HT-29 (cell line): ENCODE data around the gene FANCC. TPM values are rescaled to one million over a fixed set of nuclear protein-coding genes. Genes with fewer than 3 reads are reported as not detected.
A peak's percentile ranks its signal among the peaks of the same experiment; 100 is the strongest.
"Not testable (repeated sequence)": the region's sequence is repeated elsewhere in the genome, so short reads cannot be mapped to it uniquely, and the experiment has no call there.

Experiments
- DNase-seq: peaks from one replicate; pipeline ENCODE4 v3.0.0-alpha.2; 2015; ENCODE audit warnings: low spot score
- total RNA-seq: library from RNA; depleted of rRNA; stranded (reverse); fragments of >200 nt; shearing (Covaris generic); gene quantifications from 2 replicates; pipeline ENCODE4 v1.2.3, GENCODE V29; 2014

FANCC gene
- total RNA-seq, 1 experiment from 2014 or later = 10.6 TPM

DNA sequence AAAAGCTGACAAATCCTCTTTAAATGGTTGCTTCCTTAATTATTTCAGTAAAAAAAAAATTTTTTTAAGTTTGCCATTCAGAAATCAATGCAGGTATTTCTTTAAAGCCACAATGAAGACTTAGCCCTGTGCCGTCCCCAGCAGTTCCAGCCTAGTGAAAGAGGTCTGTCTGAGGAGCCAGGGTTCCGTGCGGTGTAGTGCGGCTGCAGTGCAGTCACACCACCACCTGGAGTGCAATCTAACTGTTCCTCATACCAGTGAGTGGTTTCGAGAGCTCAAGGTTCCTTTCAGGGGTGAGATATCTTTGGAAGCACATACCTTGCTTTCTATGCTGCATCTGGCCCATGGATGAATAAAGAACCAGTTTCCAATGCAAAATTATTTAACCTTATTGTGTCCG is 87.5 kb downstream of the FANCC start:
- DNase-seq = no peak

DNA sequence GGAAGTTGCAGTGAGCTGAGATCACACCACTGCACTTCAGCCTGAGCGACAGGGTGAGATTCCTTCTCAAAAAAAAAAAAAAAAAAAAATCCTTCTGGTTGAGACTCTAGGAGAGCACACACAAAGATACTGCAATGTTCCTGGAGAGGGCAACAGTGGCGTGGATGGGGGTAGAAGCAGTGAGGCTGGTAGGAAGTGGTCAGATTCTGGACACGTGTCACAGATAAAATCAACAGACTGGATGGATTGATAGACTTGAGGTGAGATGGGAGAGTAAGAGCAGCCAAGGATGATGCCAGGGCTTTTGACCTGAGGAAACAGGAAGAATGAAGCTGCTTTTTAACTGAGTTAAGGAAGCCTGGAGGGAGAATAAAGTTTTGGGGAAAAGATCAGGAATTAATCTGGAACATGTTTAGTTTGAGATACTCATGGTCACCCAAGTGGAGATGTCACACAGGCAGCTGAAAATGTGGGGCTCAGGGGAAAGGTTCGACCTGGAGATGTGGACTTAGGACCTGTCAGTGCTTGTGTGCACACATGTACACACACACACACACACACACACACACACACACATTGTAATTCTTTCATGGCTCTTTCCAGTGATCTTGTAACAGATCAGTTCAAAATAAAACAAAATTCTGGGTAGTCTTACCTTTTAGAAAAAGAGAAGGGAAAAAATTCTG is 88.1 kb downstream of the FANCC start:
- DNase-seq = peak; percentile 13

DNA sequence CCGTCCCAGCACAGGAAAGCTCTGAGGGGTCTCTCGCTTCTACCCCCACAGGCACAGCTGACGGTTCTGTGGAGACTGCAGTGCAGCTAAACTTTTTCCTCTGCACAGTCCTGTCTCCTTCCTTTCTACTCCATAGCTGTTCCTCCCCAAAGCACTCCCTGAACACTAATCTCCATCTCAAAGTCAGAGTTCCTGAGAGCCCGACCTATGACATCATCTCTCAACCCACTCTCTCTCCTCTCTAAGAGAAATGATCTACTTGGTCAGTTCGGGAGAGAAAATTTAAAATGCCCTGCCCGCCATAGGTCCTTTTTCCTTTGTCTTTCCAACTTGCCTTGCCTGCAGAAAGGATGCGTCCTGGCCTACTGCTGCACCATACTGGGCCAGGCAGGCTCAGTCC is 90.6 kb downstream of the FANCC start:
- no peak for DNase-seq

DNA sequence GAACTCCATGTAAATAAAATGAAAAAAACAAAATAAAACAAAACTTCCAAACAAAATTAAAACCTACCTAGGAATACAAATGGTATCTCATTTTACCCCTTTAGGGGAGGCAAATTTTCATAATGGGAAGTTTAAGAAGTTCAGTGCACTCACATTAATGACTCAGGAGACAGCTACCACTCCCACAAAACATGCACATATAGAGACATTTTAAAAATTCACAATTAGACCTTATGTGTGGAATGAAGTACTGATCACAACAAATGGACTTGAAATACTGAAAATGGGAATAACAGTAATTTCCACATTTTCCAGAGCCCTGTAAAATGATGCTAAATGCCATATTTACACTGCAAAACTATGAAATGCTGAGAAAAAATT is 91.8 kb downstream of the FANCC start:
- no peak for DNase-seq

DNA sequence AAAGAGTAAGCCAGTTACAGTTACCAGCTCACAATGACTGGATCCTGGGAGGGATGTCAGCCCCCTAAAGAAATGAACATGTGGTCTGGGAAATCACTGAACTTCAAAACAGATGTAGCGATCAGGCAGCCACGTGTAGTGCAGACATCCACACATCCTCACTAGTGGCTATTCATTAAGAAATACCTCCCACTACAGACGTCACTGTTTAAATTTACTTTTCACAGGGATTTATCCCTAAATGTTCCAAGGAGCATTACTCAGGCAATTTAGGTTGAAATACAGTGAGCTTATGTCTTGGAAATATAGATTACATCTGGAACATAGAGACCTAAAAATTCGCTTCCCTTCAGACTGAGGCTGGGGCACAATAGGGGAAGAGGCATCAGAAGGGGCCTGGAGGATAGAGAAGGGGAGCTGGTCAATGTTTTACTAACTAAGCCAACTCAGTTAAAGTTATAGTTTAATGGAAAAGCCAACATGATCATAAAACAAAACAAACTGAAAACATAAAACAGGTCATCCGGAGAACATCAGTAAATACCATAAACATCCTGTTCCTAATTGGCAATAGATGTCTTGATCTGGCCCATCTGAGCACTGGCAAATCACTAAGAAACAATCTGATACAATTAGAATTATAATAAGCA is 92.3 kb downstream of the FANCC start:
- no peak for DNase-seq

DNA sequence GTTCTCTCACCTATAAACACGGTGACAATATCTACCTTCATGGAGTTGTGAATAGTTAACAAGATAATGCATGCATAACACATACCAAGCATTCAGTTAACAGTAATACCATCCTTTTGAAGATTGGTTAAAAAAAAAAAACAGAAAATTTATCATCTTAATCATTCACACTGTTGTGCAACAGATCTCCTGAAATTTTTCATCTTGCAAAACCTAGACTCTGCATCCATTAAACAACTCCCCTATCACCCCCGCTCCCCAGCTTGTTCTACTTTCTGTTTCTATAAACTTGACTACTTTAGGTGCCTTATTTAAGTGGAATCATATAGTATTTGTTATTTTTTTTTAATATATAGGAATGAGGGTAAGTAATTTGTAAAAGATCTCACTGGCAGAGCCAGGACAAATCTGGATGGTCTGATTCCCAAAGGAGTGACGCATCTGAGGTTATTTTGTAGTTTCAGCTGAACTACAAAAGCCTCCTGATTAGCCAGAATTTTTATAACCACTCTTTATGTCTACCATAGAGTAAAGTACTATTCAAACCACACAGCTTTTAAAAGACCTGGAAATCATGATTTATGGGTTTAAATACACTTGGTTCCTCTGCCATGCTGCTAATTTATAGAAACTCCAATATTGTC is 93.0 kb downstream of the FANCC start:
- DNase-seq = no peak

DNA sequence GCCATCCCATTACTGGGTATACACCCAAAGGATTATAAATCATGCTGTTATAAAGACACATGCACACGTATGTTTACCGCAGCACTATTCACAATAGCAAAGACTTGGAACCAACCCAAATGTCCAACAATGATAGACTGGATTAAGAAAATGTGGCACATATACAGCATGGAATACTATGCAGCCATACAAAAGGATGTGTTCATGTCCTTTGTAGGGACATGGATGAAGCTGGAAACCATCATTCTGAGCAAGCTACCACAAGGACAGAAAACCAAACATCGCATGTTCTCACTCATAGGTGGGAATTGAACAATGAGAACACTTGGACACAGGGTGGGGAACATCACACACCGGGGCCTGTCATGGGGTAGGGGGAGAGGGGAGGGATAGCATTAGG is 97.2 kb downstream of the FANCC start:
- DNase-seq = not testable (repeated sequence)

DNA sequence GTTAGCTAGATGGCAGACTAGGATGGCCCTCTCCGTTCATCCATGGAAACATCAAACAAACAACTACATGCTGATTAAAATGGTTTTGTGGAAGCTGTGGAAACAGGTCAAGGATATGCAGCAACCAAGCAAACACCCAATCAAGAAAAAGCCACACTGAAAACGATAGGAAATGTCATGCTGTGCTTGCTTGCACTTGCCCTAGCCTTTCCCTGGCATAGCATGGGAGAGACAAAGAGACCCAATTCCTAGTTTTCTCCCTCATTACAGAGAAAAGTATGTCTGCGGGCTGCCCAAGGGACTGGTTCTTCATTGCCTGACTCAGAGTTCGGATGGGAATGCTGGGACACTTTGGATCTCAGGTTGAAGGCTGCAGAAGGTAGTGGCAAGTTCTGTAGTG is 98.7 kb downstream of the FANCC start:
- no peak for DNase-seq

DNA sequence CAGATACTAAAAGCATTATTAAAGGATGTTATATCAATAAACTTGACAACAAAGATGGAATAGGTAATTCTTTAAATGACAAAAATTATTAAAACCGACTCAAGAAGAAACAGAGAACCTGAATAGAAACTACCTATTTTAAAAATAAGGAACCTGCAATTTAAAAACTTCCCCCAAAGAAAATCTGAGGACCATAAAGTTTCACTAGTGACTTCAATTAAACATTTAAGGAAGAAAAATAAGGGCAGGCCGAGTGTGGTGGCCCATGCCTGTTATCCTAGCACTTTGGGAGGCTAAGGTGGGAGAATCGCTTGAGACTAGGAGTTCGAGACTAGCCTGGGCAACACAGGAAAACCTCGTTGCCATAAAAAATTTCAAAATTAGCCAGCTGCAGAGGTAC is 99.6 kb downstream of the FANCC start:
- DNase-seq = no peak

DNA sequence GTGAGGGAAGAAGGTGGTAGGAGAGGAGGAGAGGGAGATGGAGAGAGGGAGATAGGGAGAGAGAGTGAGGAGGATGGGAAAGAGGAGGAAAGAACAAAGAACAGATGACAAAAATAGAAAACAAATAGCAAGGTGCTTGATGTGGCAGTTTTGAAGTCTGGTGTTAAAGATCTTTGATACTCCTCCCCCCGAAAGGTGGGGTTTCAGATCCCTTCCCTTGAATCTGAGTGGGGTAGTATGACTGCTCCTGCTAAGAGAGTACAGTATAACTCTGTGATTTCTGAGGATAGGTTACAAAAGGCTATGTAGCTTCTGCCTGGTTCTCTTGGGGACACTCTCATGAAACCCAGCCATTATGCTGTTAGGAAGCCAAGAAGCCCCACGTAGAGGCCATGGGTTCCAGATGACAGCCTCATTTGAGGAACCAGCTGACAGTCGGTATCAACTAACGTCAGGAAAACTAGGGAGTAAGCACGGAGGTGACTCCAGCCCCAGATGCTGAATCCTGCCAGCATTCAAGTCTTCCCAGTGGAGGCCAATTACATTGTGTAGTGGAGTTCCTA is 102.1 kb downstream of the FANCC start:
- DNase-seq = no peak

DNA sequence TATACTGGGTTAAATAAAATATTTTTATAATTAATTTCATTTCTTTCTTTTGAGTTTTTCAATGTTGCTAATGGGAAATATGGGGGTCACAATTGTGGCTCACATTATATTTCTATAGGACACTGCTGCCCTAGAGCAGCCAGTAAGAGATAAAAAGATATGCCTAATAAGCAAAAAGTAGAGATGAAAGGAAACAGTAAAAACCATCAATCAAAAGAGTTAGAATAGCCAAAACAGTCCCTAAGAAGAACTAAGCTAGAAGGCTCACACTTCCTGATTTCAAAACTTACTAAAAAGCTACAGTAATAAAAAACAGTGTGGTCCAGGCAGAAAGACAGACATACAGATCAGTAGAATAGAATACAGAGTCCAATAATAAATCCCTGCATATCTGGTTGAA is 104.4 kb downstream of the FANCC start:
- DNase-seq = no peak

DNA sequence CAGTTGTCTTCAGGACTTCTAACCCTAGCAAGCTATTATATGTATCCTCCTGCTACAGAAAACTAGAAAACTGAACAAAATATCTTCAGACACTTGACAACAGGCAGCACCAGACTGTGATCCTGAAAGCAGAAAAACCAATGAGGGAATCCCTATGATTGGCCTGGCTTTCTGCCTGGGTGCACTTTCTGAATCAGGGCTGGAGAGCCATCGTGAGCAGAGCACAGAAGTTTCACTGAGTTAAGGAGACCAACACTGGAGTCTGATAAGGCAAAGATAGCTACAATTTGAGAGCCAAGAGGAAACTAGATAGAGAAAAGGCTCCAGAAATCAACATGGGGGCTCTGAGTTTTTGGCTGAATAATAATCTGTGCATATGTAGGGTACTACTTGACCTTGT is 106.5 kb downstream of the FANCC start:
- no peak for DNase-seq

DNA sequence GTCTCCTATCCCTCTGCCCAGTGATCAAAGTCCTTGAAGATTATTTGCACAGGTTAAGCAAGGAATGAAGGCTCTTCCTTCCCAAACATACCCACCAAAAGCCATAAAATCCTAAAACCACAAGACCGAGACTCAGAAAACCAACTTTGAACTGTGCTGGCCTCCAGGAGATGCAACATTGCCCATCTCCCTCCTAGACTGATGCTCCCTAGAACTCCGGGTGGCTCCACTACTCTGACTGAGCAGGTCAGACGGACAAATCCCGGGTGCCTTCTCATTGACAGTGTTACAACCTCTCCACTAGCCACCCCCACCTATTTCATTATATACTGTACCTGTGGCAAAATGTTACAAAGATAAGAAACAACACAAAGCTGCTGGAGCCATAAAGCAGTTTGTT is 110.1 kb downstream of the FANCC start:
- peak; percentile 34 for DNase-seq

DNA sequence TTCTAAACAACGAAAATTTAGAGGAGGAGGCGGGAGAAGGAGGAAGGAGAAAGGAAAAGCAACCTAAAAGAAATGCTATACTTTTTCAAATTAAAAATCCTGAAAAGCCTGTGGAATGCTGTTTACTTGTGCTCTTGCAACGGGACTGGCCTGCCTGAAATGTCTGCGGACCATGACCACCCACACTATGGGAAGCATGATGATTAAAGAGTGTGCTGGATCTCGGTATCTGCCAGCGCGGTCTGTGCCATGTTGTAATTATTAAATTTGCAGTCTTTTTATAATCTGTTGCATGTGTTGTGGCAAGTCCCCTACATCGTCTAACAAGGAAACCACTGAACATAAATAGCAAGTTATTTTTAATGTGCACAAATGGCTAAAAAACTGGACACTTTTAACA is 111.4 kb downstream of the FANCC start:
- no peak for DNase-seq

DNA sequence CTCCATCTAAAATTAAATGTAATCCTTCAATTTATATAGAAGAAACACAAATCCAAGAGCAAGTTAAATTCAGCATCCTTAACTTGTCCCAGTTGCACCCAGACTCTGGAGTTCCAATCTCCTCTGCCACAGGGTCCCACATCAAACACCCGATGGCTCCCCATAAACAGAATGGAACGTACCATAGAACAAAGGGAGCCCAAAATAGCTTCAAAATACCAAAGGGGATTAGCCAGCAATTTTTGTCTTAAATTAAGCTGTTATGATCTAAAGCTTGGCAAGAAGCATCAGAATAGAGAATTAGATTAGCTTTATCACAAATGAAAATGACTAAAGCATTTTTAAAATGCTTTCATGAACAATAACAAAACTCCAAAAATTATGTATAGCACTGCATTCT is 112.8 kb downstream of the FANCC start:
- DNase-seq = no peak

DNA sequence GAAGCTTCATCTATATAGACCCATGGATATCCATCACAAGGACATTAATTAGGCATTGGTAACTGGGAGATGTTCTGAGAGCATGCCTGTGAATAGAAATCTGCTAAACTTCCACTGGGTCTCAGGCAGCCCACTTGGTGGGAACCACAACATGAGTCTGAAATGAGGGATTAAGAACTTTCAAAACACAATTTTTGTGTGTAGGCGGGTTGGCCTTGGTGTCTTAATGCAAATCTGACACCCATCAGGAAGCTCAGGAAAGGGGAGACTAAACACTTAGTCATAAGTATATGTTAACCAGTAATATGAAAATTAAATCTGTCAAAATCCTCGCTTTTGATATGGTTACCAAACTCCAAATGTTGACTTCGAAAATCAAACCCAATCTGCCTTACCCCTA is 113.2 kb downstream of the FANCC start:
- no peak for DNase-seq

DNA sequence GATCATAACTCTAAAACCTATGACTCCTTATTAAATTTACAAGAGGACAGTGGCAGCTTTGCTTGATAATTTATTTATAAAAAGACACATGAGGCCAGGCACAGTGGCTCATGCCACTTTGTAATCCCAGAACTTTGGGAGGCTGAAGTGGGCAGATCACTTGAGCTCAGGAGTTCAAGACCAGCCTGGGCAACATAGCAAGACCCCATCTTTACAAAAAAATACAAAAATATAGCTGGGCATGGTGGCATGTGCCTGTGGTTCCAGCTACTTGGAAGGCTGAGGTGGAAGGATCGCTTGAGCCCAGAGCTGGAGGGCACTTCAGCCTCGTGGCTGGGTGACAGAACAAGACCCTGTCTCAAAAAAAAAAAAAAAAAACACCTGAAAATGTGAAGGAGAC is 114.5 kb downstream of the FANCC start:
- not testable (repeated sequence) for DNase-seq

DNA sequence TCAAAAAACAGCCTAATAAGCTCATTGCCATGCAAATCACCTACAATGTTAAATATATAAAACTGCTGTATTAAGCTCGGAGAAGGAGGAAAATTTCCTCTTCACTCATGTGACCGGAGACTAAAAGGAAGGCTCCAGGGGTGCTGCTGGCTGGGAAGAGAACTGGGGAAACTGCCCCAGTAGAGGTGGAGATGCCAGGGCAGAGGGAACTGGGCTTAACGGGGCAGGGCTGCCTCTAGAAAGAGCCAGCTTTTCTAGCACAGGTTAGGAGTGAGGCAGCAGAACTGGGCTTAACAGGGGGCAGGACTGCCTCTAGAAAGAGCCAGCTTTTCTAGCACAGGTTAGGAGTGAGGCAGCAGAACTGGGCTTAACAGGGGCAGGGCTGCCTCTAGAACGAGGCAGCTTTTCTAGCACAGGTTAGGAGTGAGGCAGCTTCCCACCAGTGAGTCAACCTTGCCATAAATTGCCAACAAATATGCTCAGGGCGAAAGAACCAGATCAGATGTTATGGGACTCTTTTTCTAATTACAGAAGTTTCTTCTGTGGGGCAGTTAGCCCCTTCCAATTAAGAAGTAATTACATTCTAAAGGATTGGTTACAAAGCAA is 115.3 kb downstream of the FANCC start:
- DNase-seq = no peak

DNA sequence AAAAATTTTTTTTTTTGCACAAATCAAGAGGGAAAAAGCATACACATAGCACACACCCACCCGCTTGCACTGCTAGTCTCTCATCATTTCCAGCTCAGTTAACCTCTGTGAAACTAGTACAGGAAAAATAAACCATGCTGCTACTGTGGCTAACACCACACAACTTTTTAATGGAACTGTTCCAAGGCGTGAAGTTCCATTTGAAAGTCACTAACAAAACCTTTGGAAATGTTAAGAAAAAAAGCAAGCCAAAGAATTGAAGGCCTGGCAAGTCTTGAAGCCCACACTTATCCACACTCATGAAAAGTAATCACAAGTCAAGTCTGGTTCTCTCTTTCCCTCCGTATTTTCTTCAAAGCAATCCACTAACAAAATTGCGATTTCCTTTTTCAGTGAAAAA is 116.3 kb downstream of the FANCC start:
- DNase-seq = no peak

DNA sequence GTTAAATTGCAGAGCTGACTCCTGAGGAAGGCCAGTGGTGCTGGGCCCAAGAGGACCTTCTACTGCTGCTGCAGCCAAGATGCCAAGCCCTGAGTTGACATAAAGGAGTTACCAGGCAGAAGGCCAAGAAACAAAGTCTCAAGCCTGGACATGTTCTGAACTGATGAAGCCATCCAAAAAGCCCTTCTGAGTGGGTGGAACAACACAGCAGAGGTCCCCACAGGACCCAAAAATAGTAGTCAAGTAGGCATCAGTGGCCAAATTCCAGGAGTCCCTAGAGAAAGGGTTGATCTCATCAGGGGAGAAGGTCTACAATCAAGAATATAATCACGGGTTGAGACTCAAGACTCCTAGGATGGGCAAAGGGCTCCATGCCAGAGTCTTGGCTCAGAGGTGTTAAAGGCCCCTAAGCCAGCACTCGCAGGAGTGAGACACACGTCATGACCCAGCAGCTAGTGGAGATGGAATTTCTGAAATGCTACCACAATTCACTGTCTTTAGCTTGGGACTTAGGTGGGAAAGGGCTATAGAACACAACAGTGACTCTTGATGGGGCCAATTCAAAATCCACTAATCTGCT is 119.7 kb downstream of the FANCC start:
- DNase-seq = no peak

DNA sequence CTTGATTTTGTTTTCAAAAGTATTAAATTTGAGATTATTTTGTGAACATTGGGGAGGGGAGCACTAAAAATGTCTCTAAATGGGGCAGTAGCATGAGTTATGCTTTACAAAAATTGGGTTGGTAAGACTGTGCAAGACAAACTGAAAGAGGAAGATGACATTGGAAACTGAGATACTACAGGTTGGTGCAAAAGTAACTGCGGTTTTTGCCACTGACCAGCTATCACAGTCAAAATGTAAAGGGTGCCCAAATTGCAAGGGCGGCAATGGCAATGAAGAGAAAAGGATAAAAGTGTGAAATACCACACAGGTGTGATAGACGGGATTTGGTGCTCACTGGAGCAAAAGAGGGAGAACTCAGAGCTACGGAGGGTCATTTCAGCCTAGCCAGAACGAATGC is 124.0 kb downstream of the FANCC start:
- DNase-seq = no peak

DNA sequence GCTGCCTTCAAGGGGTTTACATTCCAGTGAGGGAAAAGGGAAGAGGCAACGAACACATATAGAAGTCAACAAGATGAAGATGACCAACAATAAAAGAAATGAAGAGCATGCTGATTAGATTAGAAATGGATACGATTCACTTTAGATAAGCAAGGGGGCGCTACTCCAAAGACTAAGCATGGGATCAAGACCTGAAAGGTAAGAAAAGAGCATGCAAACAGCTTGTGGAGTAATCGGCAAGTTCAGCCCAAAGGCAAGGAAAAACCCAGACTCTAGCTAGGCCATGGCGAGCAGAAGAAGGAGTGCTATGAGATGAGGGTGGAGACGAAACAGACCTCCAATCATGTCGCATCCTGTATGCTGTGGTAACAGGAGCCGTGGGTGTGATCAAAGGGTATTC is 124.4 kb downstream of the FANCC start:
- no peak for DNase-seq
